ENCODE data around the gene NDUFS5.

GRCh38 chr1:39047374-39048229 is 21.5 kb downstream of the NDUFS5 start:
- TF ChIP-seq BCL11B (tag by site-specific recombination; IDR thresholded peaks at IDR 0.05; ENCODE audit: low read depth) (no peak), CTCF (tag by site-specific recombination; IDR thresholded peaks at IDR 0.05) (no peak), ZBTB11 (tag by site-specific recombination; conservative IDR thresholded peaks at IDR 0.05; ENCODE audit: low read depth) (no peak), ZNF16 (tag by site-specific recombination; IDR thresholded peaks at IDR 0.05; ENCODE audit: low read depth) (no peak), ZNF274 (IDR thresholded peaks at IDR 0.05; ENCODE audit: low read length) (no peak), ZNF274 (tag by site-specific recombination; IDR thresholded peaks at IDR 0.05; ENCODE audit: borderline replicate concordance) (no peak), ZNF654 (tag by site-specific recombination; IDR thresholded peaks at IDR 0.05; ENCODE audit: low read depth) (no peak), REPIN1 (tag by site-specific recombination; IDR thresholded peaks at IDR 0.05; ENCODE audit: low read depth) (no peak), PRDM2 (tag by site-specific recombination; IDR thresholded peaks at IDR 0.05; ENCODE audit: borderline replicate concordance) (no peak), BCL11A (tag by site-specific recombination; IDR thresholded peaks at IDR 0.05; ENCODE audit: low read depth) (no peak), ZNF140 (tag by site-specific recombination; IDR thresholded peaks at IDR 0.05) (no peak), PBX3 (CRISPR knock-in tag; IDR thresholded peaks at IDR 0.05) (no peak), ZNF544 (tag by site-specific recombination; IDR thresholded peaks at IDR 0.05) (no peak), ZXDB (tag by site-specific recombination; IDR thresholded peaks at IDR 0.05) (no peak)
